Adrenal gland (tissue), 12 donors: ENCODE data around the gene ZNF414. TPM values are rescaled to one million over a fixed set of nuclear protein-coding genes. Genes with fewer than 3 reads are reported as not detected.
A peak's percentile ranks its signal among the peaks of the same experiment; 100 is the strongest.

ENCODE experiments used
- DNase-seq, 7 donors: peaks; one replicate each; pipeline ENCODE4 v3.0.0-alpha.2; 2019 to 2020
- H3K27ac ChIP-seq, 5 donors: fragments of 200-600 bp; sonication (generic) in 4 of 5; 1 replicate in 3 of 5; 2 replicates in 2 of 5; pipeline versions ENCODE4 v1.5.1 to v1.8.0; 2016 to 2020; ENCODE audit warnings: mild to moderate bottlenecking in 1 of 5
- H3K27me3 ChIP-seq: fragments of 200-600 bp; 2 replicates; pipeline ENCODE4 v1.8.0; 2021
- H3K36me3 ChIP-seq, 2 donors: fragments of 200-600 bp; replicated peaks in 1 of 2; 1 replicate in 1 of 2; 2 replicates in 1 of 2; pipeline versions ENCODE4 v1.5.1 to v1.8.0; 2018 to 2022
- H3K4me1 ChIP-seq, 2 donors: fragments of 200-600 bp; replicated peaks in 1 of 2; 1 replicate in 1 of 2; 2 replicates in 1 of 2; pipeline versions ENCODE4 v1.5.1 to v1.8.0; 2018 to 2021
- H3K4me3 ChIP-seq, 4 donors: fragments of 200-600 bp; sonication (generic) in 3 of 4; one replicate each; pipeline ENCODE4 v1.5.1; 2016 to 2018
- H3K9me3 ChIP-seq, 3 donors: fragments of 200-600 bp; sonication (generic) in 1 of 3; replicated peaks in 1 of 3; 1 replicate in 2 of 3; 2 replicates in 1 of 3; pipeline versions ENCODE4 v1.5.1 to v1.8.0; 2016 to 2021
- POLR2A ChIP-seq, 2 donors: fragments of 450-650 bp; IDR thresholded peaks; one replicate each; pipeline ENCODE4 v1.6.1; 2017; ENCODE audit warnings: antibody characterized with exemption in 2 of 2, mild to moderate bottlenecking in 2 of 2, moderate library complexity in 1 of 2
- whole genome bisulfite sequencing, 4 donors: extraction: QIAGEN DNeasy Blood & Tissue Kit in 2 of 4; methylation state at CpG; one replicate each; pipeline versions ENCODE4 v1.1.5 to v1.1.7; 2013 to 2017; 5-methylcytosine and 5-hydroxymethylcytosine counted together
- intact Hi-C, 2 donors: fragments of 100-400 bp; cut with DNase I; formaldehyde crosslinking; loops; one replicate each; pipeline versions ENCODE4 v1.14.1 to v1.15.0; 2022 to 2023
- polyA plus RNA-seq, 3 donors: library from polyadenylated mRNA; stranded (reverse); fragments of 200-250 nt in 2 of 3; fragments of 350-450 nt in 1 of 3; fragmentation: Illumina TruSeq in 1 of 3; extraction: RNeasy Lipid Tissue Mini Kit (QIAGEN cat#74804) in 1 of 3; gene quantifications; one replicate each; pipeline ENCODE4 v1.2.3, GENCODE V29; 2013 to 2014
- total RNA-seq, 9 donors: library from RNA; depleted of rRNA in 4 of 9; stranded (reverse); fragments of >200 nt in 4 of 9; fragments of 120-200 nt in 1 of 9; fragmentation: NEBNext Ultra II Directional in 1 of 9; extraction: Animal tissue kit (Norgen Biotek cat#: 25700) in 1 of 9; gene quantifications; one replicate each; pipeline versions ENCODE4 v1.1.0 to v1.2.4, GENCODE V29; 2013 to 2023
- TF ChIP-seq, protein P1 (sequence below), 6 experiments: fragments of 450-650 bp in 4 of 6; fragments of 200-600 bp in 2 of 6; sonication (generic) in 1 of 6; IDR thresholded peaks; 1 replicate in 5 of 6; 2 replicates in 1 of 6; pipeline versions ENCODE4 v1.5.1 to v1.8.0; 2016 to 2021; ENCODE audit warnings: antibody characterized with exemption in 6 of 6, mild to moderate bottlenecking in 2 of 6, moderate library complexity in 1 of 6
- donor health status: healthy with polysubstance abuse.
- donor health status: Bipolar disorder and iron deficiency.
- donor health status: DM: yes; HTN: yes; CAD: no.
- donor health status: DM: no; HTN: no; CAD: no.
- donor health status: DM: no; HTN: no; CAD: no.
- donor health status: DM: yes; HTN: yes; CAD: no.

Gene ZNF414
- total and polyA plus RNA-seq, 12 donors: 2.9 to 103 (median 25.5) TPM

DNA sequence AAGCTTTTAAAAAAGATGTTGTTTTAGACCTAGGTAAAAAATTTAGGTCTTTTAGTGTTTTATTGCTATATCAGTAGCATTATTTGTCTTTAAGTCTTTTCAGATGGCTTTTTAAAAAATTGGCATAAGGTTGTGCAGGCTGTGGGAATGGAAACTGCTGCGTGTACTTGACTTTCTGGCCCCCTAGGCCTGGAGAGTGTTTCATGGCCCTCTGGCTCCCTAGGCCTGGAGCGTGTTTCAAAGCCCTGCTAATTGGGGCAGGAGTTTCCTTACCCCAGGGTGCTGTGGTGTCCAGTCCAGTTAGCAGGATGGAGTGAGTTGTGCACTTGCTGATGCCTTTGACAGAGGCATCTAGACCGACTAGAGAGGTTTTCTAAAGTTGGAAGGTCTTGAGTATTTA is 35.4 kb downstream of the ZNF414 start:
- no peak for DNase-seq
- Histone ChIP-seq H3K4me1 (peaks cover 2 to 23% of the 10 kb centered on the region in 2 donors), H3K9me3 (no peaks in the 10 kb centered on the region), H3K4me3 (no peak overlapping the region), H3K27ac (no peak overlapping the region), H3K27me3 (no peaks in the 10 kb centered on the region), H3K36me3 (peaks cover 0 to 77% of the 10 kb centered on the region in 2 donors)
- intact Hi-C loops: no loop called here
- TF ChIP-seq, protein P1, sequence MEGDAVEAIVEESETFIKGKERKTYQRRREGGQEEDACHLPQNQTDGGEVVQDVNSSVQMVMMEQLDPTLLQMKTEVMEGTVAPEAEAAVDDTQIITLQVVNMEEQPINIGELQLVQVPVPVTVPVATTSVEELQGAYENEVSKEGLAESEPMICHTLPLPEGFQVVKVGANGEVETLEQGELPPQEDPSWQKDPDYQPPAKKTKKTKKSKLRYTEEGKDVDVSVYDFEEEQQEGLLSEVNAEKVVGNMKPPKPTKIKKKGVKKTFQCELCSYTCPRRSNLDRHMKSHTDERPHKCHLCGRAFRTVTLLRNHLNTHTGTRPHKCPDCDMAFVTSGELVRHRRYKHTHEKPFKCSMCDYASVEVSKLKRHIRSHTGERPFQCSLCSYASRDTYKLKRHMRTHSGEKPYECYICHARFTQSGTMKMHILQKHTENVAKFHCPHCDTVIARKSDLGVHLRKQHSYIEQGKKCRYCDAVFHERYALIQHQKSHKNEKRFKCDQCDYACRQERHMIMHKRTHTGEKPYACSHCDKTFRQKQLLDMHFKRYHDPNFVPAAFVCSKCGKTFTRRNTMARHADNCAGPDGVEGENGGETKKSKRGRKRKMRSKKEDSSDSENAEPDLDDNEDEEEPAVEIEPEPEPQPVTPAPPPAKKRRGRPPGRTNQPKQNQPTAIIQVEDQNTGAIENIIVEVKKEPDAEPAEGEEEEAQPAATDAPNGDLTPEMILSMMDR (IDR thresholded peaks at IDR 0.05): no peak
- TF ChIP-seq POLR2A (IDR thresholded peaks at IDR 0.05): no peak
- WGBS, 4 donors: 69 to 95% (median 72%) methylated on average over 3 of the region's 3 CpGs

DNA sequence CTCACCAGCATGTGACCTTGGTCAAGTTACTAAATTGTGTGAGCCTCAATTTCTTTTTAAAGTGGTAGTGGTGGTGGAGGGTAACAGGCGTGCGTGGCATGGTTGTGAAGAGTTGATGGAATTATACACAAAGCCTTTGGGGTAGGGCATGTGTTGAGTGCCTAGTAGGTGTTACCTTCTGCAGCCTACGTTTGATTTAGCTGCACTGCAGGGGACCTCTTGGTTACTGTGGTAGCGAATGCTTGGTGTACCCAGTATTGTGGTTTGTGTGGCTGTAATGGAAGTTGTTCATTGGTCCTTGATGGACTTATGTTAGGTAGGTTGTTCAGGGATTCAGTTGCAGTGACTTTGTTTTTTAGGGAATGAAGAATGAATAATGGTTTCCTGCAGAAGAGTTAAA is 36.1 kb downstream of the ZNF414 start:
- Histone ChIP-seq H3K9me3 (no peaks in the 10 kb centered on the region), H3K27ac (no peak overlapping the region), H3K4me1 (peaks cover 9 to 30% of the 10 kb centered on the region in 2 donors), H3K4me3 (no peak overlapping the region), H3K27me3 (no peaks in the 10 kb centered on the region), H3K36me3 (peaks cover 0 to 76% of the 10 kb centered on the region in 2 donors)
- 78 to 84% (median 82%) methylated on average over 4 of the region's 4 CpGs for WGBS, 4 donors
- no peak for DNase-seq
- TF ChIP-seq POLR2A (IDR thresholded peaks at IDR 0.05): no peak
- TF ChIP-seq, protein P1 (IDR thresholded peaks at IDR 0.05): no peak
- intact Hi-C loops: no loop called here

DNA sequence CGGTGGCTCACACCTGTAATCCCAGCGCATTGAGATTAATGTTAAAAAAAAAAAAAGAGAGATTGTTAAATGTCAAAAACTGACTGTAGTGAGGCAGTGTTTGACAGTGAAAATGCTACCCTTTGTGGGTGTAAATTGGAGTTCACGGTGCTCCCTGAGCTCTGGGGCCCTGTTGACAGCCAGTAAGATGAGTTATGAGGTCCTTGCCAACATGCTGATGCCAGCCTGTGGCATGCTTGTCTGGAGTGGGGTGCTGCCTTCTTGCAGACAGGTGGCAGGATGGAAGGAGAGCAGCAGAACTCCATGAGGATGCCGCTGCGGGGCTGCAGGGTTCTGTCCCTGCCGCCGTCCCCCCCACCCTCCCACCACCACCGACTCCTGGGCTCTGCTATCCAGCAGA is 37.4 kb downstream of the ZNF414 start:
- peak in 1 of 7 donors; percentile 13 for DNase-seq
- intact Hi-C loops: no loop called here
- WGBS, 4 donors: 64 to 87% (median 79%) methylated on average over 3 to 8 of the region's 8 CpGs
- Histone ChIP-seq H3K4me1 (peaks cover 19 to 43% of the 10 kb centered on the region in 2 donors), H3K36me3 (peaks cover 0 to 82% of the 10 kb centered on the region in 2 donors), H3K9me3 (no peaks in the 10 kb centered on the region), H3K4me3 (no peak overlapping the region), H3K27me3 (no peaks in the 10 kb centered on the region), H3K27ac (no peak overlapping the region)
- no peak for TF ChIP-seq POLR2A (IDR thresholded peaks at IDR 0.05)
- TF ChIP-seq, protein P1 (IDR thresholded peaks at IDR 0.05): no peak

DNA sequence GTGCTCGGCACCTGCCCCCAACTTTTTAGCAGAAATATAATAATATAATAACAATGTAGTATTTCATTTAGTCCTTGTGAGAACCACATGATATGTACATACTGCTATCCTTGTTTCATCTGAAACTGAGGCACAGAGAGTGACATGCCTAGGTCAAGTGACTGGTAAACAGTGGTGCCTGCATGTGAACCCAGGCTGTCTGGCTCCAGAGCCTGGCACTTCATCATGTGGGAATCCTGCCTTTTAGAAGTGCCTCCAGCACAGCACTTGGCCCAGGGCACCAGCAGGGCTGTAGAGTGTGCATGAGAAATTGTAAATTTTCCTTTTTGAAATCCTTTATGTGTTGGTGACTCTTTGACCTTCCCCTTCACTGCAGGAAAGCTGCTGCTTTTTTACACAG is 39.0 kb downstream of the ZNF414 start:
- Histone ChIP-seq H3K4me1 (peaks cover 32 to 50% of the 10 kb centered on the region in 2 donors), H3K36me3 (peaks cover 0 to 90% of the 10 kb centered on the region in 2 donors), H3K9me3 (no peaks in the 10 kb centered on the region), H3K4me3 (no peak overlapping the region), H3K27me3 (no peaks in the 10 kb centered on the region), H3K27ac (no peak overlapping the region)
- TF ChIP-seq, protein P1 (IDR thresholded peaks at IDR 0.05): no peak
- no peak for TF ChIP-seq POLR2A (IDR thresholded peaks at IDR 0.05)
- intact Hi-C loops: no loop called here
- no peak for DNase-seq
- WGBS, 4 donors: 83 to 100% (median 92%) methylated on average over 1 of the region's 1 CpG
